Muscle layer of duodenum (tissue), 2 donors: ENCODE measurements around the gene ELF1.
"Not testable (repeated sequence)": the region's sequence is repeated elsewhere in the genome, so short reads cannot be mapped to it uniquely, and the experiment has no call there.

Source experiments
- H3K27ac ChIP-seq: one replicate; pipeline ENCODE4 v1.7.0; 2013; ENCODE audit warnings: mild to moderate bottlenecking, low read length
- H3K27me3 ChIP-seq: one replicate; pipeline ENCODE4 v1.7.0; 2013; ENCODE audit warnings: low read depth, mild to moderate bottlenecking, control low read depth, low read length
- H3K36me3 ChIP-seq, 2 donors: one replicate each; pipeline ENCODE4 v1.7.0; 2013; ENCODE audit warnings: low read length in 2 of 2, control low read depth in 1 of 2, mild to moderate bottlenecking in 1 of 2; ENCODE audit not compliant: insufficient read depth in 2 of 2, control insufficient read depth in 1 of 2
- H3K4me1 ChIP-seq, 2 donors: one replicate each; pipeline ENCODE4 v1.7.0; 2013; ENCODE audit warnings: low read length in 2 of 2, mild to moderate bottlenecking in 2 of 2, control low read depth in 1 of 2, moderate library complexity in 1 of 2; ENCODE audit not compliant: insufficient read depth in 2 of 2, control insufficient read depth in 1 of 2
- H3K4me3 ChIP-seq, 2 donors: one replicate each; pipeline ENCODE4 v1.7.0; 2013; ENCODE audit warnings: low read length in 2 of 2, low read depth in 1 of 2, mild to moderate bottlenecking in 1 of 2
- H3K9me3 ChIP-seq, 2 donors: one replicate each; pipeline ENCODE4 v1.7.0; 2013; ENCODE audit warnings: low read length in 2 of 2, control low read depth in 1 of 2, mild to moderate bottlenecking in 1 of 2; ENCODE audit not compliant: control insufficient read depth in 1 of 2
- donor health status: healthy.

Gene ELF1

GRCh38 chr13:40978109-40978508, 41.0 kb downstream of the ELF1 start:
- peaks cover 15 to 32% of the 10 kb centered on the region in 2 donors for H3K4me1 ChIP-seq
- H3K36me3 ChIP-seq, H3K9me3 ChIP-seq, H3K27ac ChIP-seq, H3K4me3 ChIP-seq, H3K27me3 ChIP-seq: not testable (repeated sequence)

- H3K27ac ChIP-seq, result no peak overlapping the region
- peaks cover 19 to 49% of the 10 kb centered on the region in 2 donors for H3K4me1 ChIP-seq
- H3K36me3 ChIP-seq, result no peaks in the 10 kb centered on the region
- no peak overlapping the region for H3K4me3 ChIP-seq
- no peaks in the 10 kb centered on the region for H3K9me3 ChIP-seq
- H3K27me3 ChIP-seq, result no peaks in the 10 kb centered on the region
These were observed 43.7 kb downstream of the ELF1 start for GRCh38 chr13:40975441-40975840.

GRCh38 chr13:40974460-40975407, 44.4 kb downstream of the ELF1 start:
- Histone ChIP-seq H3K36me3 (no peaks in the 10 kb centered on the region), H3K27ac (peak overlapping the region; percentile 53), H3K27me3 (no peaks in the 10 kb centered on the region), H3K4me3 (peak overlapping the region in 1 of 2 donors; percentile 18), H3K4me1 (peaks cover 24 to 53% of the 10 kb centered on the region in 2 donors), H3K9me3 (no peaks in the 10 kb centered on the region)

GRCh38 chr13:40973409-40973808, 45.7 kb downstream of the ELF1 start:
- no peaks in the 10 kb centered on the region for H3K36me3 ChIP-seq
- H3K9me3 ChIP-seq, result no peaks in the 10 kb centered on the region
- peaks cover 24 to 59% of the 10 kb centered on the region in 2 donors for H3K4me1 ChIP-seq
- H3K27ac ChIP-seq, result no peak overlapping the region
- H3K27me3 ChIP-seq, result no peaks in the 10 kb centered on the region
- H3K4me3 ChIP-seq, result no peak overlapping the region

- Histone ChIP-seq H3K4me3 (no peak overlapping the region), H3K9me3 (no peaks in the 10 kb centered on the region), H3K4me1 (peaks cover 26 to 71% of the 10 kb centered on the region in 2 donors), H3K27me3 (no peaks in the 10 kb centered on the region), H3K27ac (no peak overlapping the region), H3K36me3 (no peaks in the 10 kb centered on the region)
These were observed 47.8 kb downstream of the ELF1 start for GRCh38 chr13:40971321-40971720.

GRCh38 chr13:40970803-40971202, 48.3 kb downstream of the ELF1 start:
- Histone ChIP-seq H3K27me3 (no peaks in the 10 kb centered on the region), H3K27ac (no peak overlapping the region), H3K4me3 (no peak overlapping the region), H3K9me3 (no peaks in the 10 kb centered on the region), H3K4me1 (peaks cover 22 to 69% of the 10 kb centered on the region in 2 donors), H3K36me3 (no peaks in the 10 kb centered on the region)

- Histone ChIP-seq H3K27ac (no peak overlapping the region), H3K4me3 (no peak overlapping the region), H3K4me1 (peaks cover 18 to 68% of the 10 kb centered on the region in 2 donors)
These were observed 49.8 kb downstream of the ELF1 start for GRCh38 chr13:40969169-40969901.

GRCh38 chr13:40968416-40969000, 50.6 kb downstream of the ELF1 start:
- Histone ChIP-seq H3K27ac (no peak overlapping the region), H3K4me1 (peaks cover 11 to 68% of the 10 kb centered on the region in 2 donors), H3K4me3 (no peak overlapping the region), H3K9me3 (no peaks in the 10 kb centered on the region), H3K36me3 (no peaks in the 10 kb centered on the region), H3K27me3 (no peaks in the 10 kb centered on the region)

More at GRCh38 chr13:40969169-40969901, 49.8 kb downstream of the ELF1 start:
- no peaks in the 10 kb centered on the region for H3K27me3 ChIP-seq
- H3K9me3 ChIP-seq, result no peaks in the 10 kb centered on the region
- no peaks in the 10 kb centered on the region for H3K36me3 ChIP-seq

GRCh38 chr13:40966298-40966697, 52.8 kb downstream of the ELF1 start:
- Histone ChIP-seq H3K4me1 (peaks cover 11 to 67% of the 10 kb centered on the region in 2 donors), H3K9me3 (no peaks in the 10 kb centered on the region), H3K36me3 (no peaks in the 10 kb centered on the region), H3K27me3 (no peaks in the 10 kb centered on the region), H3K27ac (no peak overlapping the region), H3K4me3 (no peak overlapping the region)

GRCh38 chr13:40963927-40964326, 55.2 kb downstream of the ELF1 start:
- H3K27me3 ChIP-seq, result no peaks in the 10 kb centered on the region
- no peak overlapping the region for H3K4me3 ChIP-seq
- no peak overlapping the region for H3K27ac ChIP-seq
- H3K4me1 ChIP-seq, result peaks cover 2 to 49% of the 10 kb centered on the region in 2 donors
- H3K9me3 ChIP-seq, result no peaks in the 10 kb centered on the region
- peaks cover 0 to under 1% of the 10 kb centered on the region in 2 donors for H3K36me3 ChIP-seq

GRCh38 chr13:40961826-40962225, 57.3 kb downstream of the ELF1 start:
- Histone ChIP-seq H3K27ac (no peak overlapping the region), H3K4me1 (peaks cover 0 to 32% of the 10 kb centered on the region in 2 donors), H3K9me3 (no peaks in the 10 kb centered on the region), H3K4me3 (no peak overlapping the region), H3K27me3 (no peaks in the 10 kb centered on the region), H3K36me3 (peaks cover 4 to 14% of the 10 kb centered on the region in 2 donors)
